HG03060 (cell line): ENCODE measurements around the gene IL3RA.
"Not testable (repeated sequence)": the region's sequence is repeated elsewhere in the genome, so short reads cannot be mapped to it uniquely, and the experiment has no call there.

Source experiments
- ATAC-seq: cut with Tn5 transposase; IDR thresholded peaks from one replicate; pipeline ENCODE4 v1.9.1; 2021; ENCODE audit warnings: low read depth, moderate number of reproducible peaks; ENCODE audit not compliant: unreplicated experiment

IL3RA gene

DNA sequence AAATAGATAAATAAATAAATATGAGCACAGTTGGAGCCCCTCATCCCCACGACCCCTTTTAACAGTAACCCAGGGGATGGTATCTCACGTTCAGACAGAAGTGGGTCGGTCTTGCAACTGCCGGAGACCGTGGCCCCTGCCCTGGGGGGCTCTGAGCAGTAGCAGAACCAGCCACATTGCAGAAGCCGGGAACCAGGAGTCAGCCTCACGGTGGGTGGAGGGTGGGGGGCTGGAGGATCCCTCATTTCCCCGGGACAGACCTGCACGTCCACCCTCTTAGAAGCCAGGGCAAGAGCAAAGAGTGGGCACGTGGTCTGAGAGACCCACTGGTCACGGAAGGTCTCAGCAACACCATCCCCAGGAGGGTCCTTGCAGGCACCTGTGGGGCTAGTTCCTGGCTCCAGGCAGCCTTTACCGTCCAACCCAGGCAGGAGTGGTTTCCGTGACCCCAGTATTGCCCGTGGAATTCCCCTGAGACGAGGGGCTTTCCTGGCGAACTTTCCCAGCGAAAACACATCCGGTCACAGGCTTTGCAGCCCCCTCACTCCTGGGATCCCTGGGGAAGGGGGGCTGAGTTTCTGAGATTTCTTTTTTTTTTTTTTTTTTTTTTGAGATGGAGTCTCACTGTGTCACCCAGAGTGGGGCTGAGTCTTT is 8.8 kb upstream of the IL3RA start:
- ATAC-seq = no peak

DNA sequence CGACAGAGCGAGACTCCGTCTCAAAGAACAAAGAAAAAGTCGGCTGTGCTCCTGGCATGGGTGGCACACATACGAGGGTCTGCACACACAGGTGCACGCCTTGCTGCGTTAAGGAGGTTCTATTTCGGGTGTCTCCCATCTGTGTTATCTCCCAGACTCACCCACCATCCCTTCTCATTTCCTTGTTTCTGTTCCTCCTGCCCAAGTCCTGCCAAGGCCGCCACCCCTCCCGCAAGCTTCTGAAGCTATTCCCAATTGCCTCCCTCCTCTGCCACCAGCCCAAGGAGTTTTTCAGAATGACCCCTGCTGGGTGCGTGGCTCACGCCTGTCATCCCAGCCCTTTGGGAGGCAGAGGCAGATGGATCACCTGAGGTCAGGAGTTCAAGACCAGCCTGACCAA is 6.0 kb upstream of the IL3RA start:
- no peak for ATAC-seq

DNA sequence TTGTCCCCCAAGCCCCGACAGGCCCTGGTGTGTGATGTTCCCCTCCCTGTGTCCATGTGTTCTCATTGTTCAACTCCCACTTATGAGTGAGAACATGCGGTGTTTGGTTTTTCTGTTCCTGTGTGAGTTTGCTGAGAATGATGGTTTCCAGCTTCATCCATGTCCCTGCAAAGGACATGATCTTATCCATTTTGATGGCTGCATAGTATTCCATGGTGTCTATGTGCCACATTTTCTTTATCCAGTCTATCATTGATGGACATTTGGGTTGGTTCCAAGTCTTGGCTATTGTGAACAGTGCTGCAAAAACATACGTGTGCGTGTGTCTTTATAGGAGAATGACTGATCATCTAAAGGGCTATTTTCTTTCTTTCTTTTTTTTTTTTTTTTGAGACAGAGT is 4.2 kb upstream of the IL3RA start:
- not testable (repeated sequence) for ATAC-seq

DNA sequence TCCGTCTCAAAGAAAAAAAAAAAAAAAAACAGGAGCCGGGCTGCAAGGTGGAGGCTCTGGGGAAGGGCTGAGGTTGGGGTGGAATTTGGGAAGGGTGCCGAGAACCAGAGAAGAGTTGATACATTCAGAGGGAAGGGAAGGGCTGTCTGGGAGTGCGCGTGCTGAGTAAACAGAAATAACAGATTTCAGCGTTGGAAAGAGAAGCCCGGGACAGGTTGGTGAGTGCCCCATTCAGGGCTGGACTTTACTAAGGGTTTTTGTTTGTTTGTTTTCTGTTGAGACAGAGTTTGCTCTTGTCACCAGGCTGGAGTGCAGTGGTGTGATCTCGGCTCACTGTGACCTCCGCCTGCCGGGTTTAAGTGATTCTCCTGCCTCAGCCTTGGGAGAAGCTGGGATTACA is 1.7 kb upstream of the IL3RA start:
- no peak for ATAC-seq

DNA sequence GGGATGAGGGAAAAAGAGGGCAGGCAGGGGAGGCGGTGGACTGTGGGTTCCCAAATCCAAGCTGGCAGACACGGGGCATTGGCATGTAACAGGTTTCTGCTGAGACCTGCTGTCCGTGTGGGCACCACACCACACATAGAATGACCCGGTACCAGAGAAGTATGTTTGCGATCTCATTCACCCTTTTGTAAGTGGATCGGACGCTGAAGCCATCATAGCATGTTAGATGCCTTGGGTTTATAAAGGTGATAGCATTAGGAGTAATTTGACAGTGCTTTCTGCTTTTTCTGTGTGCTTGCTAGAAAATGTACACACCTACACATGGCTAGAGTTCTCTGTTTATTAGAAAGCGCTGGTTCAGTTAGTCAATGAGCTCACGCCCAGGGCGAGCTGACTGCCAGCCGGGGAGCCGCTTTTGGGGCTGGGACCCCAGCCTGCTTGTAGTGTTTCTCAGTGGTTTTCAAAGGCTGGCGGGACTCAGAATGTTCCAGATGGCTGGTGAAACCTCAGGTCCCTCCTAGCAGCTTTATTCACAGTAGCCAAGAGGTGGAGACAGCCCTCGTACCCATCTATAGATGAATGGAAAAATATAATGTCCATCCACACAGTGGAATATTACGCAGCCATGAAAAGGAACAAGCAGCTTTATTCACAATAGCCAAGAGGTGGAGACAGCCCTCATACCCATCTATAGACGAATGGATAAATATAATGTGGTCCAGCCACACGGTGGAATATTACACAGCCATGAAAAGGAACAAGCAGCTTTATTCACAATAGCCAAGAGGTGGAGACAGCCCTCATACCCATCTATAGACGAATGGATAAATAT is 579 bp downstream of the IL3RA start:
- no peak for ATAC-seq

DNA sequence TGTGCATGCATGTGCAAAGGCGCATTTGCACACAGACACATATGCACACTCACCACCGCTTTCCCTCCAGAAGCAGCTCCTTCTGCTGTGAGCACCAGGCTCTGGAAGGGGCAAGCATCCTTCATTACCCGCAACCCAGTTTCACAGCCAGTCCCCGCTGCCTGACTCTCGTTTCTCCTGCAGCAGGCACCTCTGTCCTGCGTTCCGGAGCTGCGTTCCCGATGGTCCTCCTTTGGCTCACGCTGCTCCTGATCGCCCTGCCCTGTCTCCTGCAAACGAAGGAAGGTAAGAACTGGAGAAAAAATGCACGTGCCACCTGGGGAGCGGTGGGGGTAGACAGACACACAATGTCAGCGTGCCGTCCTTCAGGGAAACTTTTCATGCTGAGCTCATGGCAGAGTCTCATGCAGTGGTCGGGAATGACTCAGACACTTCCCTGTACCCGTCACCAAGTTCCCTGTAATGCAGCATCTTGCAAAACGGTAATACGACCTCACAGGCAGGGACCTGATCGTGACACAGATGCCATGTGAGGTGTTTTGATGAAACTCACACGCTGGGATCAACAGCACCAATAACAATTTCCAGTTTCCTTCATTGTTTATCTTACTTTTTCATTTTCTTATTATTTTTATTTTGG is 5.1 kb downstream of the IL3RA start:
- no peak for ATAC-seq

DNA sequence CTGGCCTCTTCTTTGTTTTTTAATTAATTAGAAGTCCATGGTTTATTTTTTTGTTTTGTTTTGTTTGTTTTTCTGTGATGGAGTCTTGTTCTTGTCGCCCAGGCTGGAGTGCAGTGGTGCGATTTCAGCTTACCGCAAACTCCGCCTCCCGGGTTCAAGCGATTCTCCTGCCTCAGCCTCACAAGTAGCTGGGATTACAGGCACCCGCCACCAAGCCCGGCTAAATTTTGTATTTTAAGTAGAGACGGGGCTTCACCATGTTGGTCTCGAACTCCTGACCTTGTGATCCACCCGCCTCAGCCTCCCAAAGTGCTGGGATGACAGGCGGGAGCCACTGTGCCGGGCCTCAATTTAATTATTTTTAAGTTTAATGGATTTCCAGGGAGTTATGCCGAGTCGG is 13.0 kb downstream of the IL3RA start:
- ATAC-seq = not testable (repeated sequence)

DNA sequence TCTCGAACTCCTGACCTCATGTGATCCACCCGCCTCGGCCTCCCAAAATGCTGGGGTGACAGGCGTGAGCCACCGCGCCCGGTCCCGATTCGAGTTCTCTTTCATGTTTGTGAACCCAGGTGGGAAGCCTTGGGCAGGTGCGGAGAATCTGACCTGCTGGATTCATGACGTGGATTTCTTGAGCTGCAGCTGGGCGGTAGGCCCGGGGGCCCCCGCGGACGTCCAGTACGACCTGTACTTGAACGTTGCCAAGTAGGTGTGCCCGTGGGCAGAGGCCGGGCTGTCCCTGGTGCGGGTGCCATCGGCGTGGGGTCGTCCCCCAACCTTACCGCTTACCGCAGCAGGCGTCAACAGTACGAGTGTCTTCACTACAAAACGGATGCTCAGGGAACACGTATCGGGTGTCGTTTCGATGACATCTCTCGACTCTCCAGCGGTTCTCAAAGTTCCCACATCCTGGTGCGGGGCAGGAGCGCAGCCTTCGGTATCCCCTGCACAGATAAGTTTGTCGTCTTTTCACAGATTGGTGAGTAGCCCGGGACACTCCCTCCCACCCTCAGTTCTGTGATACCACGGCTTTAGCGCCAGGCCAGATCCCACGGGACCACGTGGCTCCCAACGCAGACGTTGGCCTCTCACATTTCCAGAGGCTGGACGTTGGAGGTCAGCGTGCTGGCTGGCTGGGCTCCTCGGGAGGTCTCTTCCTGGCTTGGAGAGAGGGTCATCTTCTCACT is 15.6 kb downstream of the IL3RA start:
- ATAC-seq = no peak

DNA sequence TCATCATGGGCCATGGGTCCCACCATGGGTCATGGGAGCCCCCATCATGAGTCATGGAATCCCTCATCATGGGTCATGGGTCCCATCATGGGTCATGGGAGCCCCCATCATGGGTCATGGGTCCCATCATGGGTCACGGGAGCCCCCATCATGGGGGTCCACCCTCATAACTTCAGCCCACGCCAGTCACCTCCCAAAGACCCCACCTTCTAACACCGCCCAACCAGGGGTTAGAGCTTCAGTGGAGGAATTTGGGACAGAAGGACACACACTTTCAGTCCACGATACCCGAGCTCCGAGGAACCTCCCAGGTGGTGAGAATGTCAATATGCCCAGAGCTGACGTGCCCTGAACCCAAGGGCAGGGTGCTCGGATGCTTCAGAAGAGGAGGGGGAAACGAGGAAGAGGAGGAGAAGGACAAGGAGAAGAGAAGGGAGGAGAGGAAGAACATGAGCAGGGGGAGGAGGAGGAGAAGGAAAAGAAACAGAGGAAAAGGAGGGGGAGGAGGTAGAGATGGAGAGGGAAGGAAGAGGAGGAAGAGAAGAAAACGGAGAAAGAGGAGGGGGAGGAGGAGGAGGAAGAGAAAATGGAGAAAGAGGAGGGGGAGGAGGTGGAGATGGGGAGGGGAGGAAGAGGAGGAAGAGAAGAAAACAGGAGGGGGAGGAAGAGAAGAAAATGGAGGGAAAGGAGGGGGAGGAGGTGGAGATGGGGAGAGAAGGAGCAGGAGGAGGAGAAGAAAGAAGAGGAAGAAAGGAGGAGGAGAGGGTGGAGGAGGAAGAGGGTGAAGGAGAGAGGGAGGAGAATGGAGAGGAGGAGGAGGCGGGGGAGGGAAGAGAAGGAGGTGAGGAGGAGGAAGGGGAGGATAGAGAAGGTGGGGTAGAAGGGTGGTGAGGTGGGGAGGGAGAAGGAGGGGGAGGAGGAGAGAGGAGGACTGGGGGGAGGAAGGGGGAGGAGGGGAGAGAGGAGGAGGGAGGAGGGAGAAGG is 17.7 kb downstream of the IL3RA start:
- no peak for ATAC-seq

DNA sequence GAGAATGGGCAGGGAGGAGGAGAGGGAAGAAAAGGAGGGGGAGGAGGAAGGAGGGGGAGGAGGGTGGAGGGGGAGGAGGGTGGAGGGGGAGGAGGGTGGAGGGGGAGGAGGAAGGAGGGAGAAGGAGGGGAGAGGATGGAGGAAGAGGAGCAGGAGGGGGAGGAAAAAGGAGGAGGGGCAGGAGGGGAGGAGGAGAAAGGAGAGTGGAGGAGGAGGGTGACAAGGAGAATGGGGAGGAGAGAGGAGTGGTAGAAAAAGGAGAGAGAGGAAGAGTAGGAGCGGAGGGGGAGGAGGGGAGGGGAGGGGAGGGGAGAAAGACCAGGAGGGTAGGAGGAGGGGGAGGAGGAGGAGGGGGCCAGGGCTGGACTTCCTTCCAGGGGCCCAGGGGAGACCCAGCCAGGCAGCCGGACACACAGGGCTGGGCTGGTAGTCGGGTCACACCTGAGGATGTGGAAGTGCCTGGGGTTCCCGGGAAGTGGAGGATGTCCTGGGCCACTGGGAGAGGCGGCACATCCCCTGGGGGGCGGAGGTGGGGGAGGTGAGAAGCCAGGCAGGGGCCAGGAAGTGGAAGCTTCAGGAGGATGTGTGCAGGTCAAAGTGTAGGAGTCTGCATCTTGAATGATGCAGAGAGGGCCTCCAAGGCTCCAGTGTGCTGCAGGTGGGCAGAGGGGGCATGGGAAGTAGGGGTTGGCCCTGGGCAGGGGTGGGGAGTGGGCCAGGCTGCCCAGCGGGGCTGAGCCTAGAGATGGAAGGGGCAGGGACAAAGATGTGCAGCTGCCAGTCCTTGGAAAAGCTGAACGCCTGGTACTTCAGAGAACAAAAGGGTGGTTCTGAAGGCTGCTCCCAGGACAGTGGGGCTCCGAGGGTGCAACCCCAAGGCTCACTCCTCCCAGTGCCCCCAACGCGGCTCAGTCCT is 18.8 kb downstream of the IL3RA start:
- no peak for ATAC-seq

DNA sequence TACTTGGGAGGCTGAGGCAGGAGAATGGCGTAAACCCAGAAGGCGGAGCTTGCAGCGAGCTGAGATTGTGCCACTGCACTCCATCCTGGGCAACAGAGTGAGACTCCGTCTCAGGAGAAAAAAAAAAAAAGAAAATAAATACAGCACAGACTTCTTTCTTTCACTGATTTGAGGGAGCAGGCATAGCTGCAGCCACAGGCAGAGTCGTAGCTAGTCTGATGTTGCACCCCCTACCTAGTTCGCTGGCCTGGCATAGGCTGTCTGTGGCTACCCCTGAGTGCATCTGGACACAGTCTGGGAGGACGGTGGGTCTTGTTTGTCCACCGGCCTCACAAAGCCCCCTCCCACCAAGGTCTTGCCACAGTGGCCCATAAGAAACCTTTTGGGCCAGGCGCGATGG is 21.4 kb downstream of the IL3RA start:
- no peak for ATAC-seq

DNA sequence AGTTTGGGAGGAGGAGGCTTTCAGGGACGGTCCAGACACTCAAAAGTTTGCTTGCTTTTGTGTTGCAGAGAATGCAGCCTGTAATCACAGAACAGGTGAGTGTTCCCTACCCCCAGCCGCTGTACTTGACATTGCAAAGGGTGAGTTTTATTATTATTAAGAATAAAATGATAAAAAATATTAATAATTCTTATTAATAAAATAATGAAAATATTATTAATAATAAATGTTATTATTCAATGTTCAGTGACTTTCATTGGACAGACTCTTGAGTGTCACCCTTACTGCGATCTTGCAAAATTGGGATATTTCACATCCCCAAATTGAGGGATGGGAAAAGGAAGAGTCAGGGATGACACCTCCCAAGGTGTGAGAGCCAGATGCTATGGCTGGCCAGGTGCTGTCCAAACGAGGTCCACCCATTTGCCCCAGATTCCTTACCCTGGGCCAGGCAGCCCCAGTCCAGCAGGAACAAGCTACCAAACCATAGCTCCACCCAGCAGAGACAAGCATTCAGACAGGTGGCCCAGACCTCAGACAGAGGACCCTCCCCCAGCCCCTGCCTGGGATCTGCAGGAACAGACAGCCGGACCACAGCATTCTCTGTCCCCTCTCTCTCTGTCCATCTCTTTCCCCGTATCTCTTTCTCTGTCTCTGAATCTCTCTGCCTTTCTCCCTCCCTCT is 22.4 kb downstream of the IL3RA start:
- ATAC-seq = no peak

DNA sequence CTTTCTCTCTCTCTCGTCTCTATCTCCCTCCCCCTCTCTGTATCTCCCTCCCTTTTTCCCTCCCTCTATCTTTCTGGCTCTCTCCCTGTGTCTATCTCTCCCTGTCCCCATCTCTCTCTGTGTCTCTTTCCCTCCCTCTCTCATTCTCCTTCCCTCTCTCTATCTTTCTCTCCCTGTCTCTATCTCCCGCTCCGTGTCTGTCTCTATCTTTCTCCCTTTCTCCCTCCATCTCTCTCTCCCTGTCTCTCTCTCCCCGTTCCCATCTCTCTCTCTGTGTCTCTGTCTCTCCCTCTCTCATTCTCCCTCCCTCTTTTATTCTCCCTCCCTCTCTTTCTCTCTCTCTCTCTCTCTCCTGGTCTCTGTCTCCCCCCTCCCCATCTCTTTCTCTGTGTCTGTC is 22.9 kb downstream of the IL3RA start:
- no peak for ATAC-seq

DNA sequence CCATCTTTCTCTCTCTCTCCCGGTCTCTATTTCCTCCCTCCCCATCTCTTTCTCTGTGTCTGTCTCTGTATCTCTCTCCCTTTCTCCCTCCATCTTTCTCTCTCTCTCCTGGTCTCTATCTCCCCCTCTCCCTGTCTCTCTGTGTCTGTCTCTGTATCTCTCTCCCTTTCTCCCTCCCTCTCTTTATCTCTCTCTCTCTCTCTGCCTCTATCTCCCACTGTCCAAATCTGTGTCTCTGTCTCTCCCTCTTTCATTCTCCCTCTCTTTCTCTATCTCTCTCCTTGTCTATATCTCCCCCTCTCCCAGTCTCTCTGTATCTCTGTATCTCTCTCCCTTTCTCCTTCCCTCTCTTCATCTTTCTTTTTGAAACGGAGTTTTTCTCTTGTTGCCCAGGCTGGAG is 23.6 kb downstream of the IL3RA start:
- no peak for ATAC-seq

DNA sequence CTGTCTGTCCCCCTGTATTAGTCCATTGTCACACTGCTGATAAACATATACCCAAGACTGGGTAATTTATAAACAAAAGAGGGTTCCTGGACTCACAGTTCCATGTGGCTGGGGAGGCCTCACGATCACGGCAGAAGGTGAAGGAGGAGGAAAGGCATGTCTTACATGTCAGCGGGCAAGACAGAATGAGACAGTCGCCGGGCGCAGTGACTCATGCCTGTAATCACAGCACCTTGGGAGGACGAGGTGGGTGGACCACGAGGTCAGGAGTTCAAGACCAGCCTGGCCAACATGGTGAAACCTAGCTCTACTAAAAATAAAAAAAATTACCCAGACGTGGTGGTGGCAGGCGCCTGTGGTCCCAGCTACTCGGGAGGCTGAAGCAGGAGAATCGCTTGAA is 24.7 kb downstream of the IL3RA start:
- no peak for ATAC-seq

DNA sequence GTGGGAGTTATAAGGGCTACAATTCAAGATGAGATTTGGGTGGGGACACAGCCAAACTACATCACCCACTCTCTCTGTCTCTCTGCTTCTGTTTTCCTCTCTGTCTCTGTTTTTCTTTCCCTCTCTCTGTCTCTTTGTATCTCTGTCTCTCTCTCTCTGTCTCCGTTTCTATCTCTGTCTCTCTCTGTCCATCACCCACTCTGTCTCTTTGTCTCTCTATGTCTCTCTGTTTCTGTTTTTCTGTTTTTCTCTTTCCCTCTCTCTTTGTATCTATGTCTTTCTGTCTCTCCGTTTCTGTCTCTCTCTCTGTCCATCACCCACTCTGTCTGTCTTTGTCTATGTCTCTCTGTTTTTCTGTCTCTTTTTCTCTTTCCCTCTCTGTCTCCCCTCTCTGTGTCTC is 25.3 kb downstream of the IL3RA start:
- no peak for ATAC-seq

DNA sequence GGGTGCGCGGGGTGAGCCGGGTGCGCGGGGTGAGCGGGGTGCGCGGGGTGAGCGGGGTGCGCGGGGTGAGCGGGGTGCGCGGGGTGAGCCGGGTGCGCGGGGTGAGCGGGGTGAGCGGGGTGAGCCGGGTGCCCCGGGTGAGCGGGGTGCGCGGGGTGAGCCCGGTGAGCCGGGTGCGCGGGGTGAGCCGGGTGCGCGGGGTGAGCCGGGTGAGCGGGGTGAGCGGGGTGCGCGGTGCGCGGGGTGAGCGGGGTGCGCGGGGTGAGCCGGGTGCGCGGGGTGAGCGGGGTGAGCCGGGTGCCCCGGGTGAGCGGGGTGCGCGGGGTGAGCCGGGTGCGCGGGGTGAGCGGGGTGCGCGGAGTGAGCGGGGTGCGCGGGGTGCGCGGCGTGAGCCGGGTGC is 29.8 kb downstream of the IL3RA start:
- not testable (repeated sequence) for ATAC-seq

DNA sequence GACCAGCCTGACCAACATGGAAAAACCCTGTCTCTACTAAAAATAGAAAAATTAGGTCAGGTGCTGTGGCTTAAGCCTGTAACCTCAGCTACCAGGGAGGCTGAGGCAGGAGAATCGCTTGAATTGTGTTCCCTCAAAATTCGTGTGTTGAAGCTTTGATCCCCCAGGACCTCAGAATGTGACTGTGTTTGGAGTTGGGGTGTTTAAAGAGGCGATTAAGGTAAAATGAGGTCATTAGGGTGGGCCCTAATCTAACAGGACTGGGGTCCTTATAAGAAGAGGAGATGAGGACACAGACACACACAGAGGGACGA is 31.8 kb downstream of the IL3RA start:
- ATAC-seq = no peak
